OCI-LY7 (cell line): ENCODE results near the gene SLC9A6.
"Not testable (repeated sequence)": the region's sequence is repeated elsewhere in the genome, so short reads cannot be mapped to it uniquely, and the experiment has no call there.

Source experiments
- EZH2phosphoT487 ChIP-seq: fragments of 200-600 bp; sonication (generic); IDR thresholded peaks from 2 replicates; pipeline ENCODE4 v1.6.1; 2018; ENCODE audit warnings: low read depth, borderline replicate concordance, mild to moderate bottlenecking, mixed run types, antibody characterized with exemption, low read length, moderate library complexity, mixed read lengths
- TF ChIP-seq, protein P1 (sequence below): fragments of 200-600 bp; sonication (generic); conservative IDR thresholded peaks from 2 replicates; pipeline ENCODE4 v1.5.1; 2014; ENCODE audit warnings: mild to moderate bottlenecking, antibody characterized with exemption, low read length, moderate library complexity, mixed read lengths

DNA sequence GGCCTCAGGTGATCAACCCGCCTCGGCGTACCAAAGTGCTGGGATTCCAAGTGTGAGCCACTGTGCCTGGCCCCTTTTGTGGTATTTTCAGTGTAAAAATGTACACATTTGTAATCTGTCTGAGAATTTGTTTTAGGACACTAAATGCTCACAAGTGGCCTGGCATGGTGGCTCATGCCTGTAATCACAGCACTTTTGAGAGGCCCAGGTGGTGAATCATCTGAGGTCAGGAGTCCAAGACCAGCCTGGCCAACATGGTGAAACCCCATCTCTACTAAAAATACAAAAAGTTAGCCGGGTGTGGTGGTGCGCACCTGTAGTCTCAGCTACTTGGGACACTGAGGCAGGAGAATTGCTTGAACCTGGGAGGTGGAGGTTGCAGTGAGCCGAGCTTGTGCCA is 106.7 kb downstream of the SLC9A6 start:
- TF ChIP-seq, protein P1, sequence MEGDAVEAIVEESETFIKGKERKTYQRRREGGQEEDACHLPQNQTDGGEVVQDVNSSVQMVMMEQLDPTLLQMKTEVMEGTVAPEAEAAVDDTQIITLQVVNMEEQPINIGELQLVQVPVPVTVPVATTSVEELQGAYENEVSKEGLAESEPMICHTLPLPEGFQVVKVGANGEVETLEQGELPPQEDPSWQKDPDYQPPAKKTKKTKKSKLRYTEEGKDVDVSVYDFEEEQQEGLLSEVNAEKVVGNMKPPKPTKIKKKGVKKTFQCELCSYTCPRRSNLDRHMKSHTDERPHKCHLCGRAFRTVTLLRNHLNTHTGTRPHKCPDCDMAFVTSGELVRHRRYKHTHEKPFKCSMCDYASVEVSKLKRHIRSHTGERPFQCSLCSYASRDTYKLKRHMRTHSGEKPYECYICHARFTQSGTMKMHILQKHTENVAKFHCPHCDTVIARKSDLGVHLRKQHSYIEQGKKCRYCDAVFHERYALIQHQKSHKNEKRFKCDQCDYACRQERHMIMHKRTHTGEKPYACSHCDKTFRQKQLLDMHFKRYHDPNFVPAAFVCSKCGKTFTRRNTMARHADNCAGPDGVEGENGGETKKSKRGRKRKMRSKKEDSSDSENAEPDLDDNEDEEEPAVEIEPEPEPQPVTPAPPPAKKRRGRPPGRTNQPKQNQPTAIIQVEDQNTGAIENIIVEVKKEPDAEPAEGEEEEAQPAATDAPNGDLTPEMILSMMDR = not testable (repeated sequence)
- TF ChIP-seq EZH2phosphoT487 = not testable (repeated sequence)
